CD4-positive, alpha-beta T cell treated with Interferon gamma for 1 hour (primary cell): Measurements from ENCODE around the gene CMC2.

Experiments
- DNase-seq: peaks from one replicate; pipeline ENCODE4 v3.0.0-alpha.2; 2020

CMC2 gene

DNA sequence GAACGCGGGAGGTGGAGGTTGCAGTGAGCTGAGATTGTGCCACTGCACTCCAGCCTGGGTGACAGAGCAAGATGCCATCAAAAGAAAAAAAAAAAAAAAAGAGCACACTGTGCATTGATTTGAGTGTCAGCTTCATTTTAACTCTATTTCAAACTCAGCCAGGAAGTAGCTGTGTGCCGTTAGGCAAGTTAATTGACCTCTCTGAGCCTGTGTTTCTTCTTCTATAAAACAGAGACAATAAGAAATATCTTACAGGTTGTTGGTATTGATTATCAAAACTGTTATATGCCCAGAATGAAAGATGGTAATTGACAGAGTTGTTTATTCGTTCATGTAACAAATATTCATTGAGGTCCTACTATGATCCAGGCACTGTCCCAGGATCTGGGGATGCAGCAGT is 83.3 kb downstream of the CMC2 start:
- no peak for DNase-seq
